Stomach (tissue), 4 donors: Measurements from ENCODE around the gene NPB.

ENCODE experiments used
- CTCF ChIP-seq, 7 experiments: fragments of 450-650 bp in 4 of 7; fragments of 200-600 bp in 3 of 7; sonication (generic) in 3 of 7; IDR thresholded peaks; one replicate each; pipeline ENCODE4 v1.5.1; 2016 to 2019; ENCODE audit warnings: antibody characterized with exemption in 7 of 7, control low read depth in 2 of 7, mild to moderate bottlenecking in 1 of 7
- EP300 ChIP-seq: sonication (generic); formaldehyde crosslinking; IDR thresholded peaks from one replicate; pipeline ENCODE4 v1.6.1; 2017; ENCODE audit warnings: antibody characterized with exemption
- POLR2A ChIP-seq, 4 donors: fragments of 450-650 bp; IDR thresholded peaks; one replicate each; pipeline ENCODE4 v1.6.1; 2016; ENCODE audit warnings: antibody characterized with exemption in 4 of 4, control low read depth in 2 of 4, mild to moderate bottlenecking in 1 of 4, moderate library complexity in 1 of 4
- POLR2AphosphoS5 ChIP-seq, 3 donors: sonication (generic); formaldehyde crosslinking; IDR thresholded peaks; one replicate each; pipeline ENCODE4 v1.6.1; 2016; ENCODE audit warnings: antibody characterized with exemption in 3 of 3

GRCh38 chr17:81868674-81869220 is 33.3 kb upstream of the NPB start:
- TF ChIP-seq CTCF (IDR thresholded peaks at IDR 0.05) (no peak), EP300 (no peak), POLR2A (IDR thresholded peaks at IDR 0.05) (no peak), POLR2AphosphoS5 (IDR thresholded peaks at IDR 0.05) (no peak)
